Measurements from ENCODE around the gene RPS6KA5. TPM values are rescaled to one million over a fixed set of nuclear protein-coding genes. Genes with fewer than 3 reads are reported as not detected.

The RPS6KA5 gene
- total RNA-seq, 1 experiment from 2014 or later: 8.6 TPM

DNA sequence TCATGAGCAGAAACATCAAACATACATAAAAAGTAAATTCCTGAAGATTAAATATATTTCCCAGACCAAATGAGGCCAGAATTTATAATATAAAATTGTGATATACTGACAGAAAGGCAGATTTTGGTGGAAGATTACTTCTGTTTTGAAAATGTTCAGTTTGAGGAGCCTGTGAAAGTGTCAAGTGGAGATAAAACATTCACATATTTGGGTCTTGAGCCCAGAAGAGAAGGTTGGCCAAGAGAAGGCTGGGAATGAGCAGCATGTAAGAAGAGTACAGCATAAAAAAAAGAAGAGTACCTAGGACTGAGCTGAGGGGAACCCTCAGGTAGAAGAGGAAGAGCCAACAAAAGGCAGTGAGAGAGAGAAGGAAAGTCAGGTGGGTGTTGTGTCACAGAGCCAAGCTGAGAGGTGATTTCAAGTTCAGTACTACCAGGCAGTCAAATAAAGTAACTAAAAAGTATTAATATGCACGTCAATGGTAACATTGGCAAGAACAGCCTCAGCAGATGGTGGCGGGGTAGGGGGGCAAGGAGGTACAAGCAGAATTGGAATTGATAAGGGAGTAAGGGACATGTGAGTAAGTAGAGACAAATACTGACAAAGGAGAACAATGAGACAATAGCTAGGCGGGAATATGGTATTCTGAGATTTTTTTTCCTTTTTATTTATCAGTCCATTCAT lies 123.5 kb downstream of the RPS6KA5 start:
- Histone ChIP-seq H3K27me3 (ENCODE audit: low read length) (no peaks in the 10 kb centered on the region), H3K9ac (ENCODE audit: low read length) (no peak overlapping the region), H3K4me3 (ENCODE audit: low read length) (no peak overlapping the region), H3K4me2 (ENCODE audit: low read length) (no peak overlapping the region), H3K79me2 (ENCODE audit: low read length) (no peaks in the 10 kb centered on the region), H3K36me3 (ENCODE audit: low read depth, low read length) (peaks cover 6% of the 10 kb centered on the region), H3K4me1 (ENCODE audit: insufficient read depth, low read length) (peaks cover 4% of the 10 kb centered on the region; the same call in 1 of the 2 replicates), H3F3A (ENCODE audit: low read length, unreplicated experiment) (no peaks in the 10 kb centered on the region), H3K9me2 (replicated peaks; ENCODE audit: low read length) (no peaks in the 10 kb centered on the region), H3K27ac (ENCODE audit: low read length) (no peak overlapping the region), H2AFZ (ENCODE audit: low read length) (no peak overlapping the region), H3K9me3 (ENCODE audit: low read length) (0 out of 2 replicates have a peak, but pooled peaks cover 12% of the 10 kb centered on the region), H4K20me1 (ENCODE audit: low read length) (no peaks in the 10 kb centered on the region)
- BruUV-seq (replicated peaks): no TSS peak
- CTCF ChIA-PET: no interaction called here
- ATAC-seq: no peak
- POLR2A ChIA-PET (ENCODE audit: unreplicated experiment): no interaction called here
- intact Hi-C loops (cut with micrococcal nuclease): no loop called here
- TF ChIP-seq EZH2phosphoT487 (IDR thresholded peaks at IDR 0.05; ENCODE audit: borderline replicate concordance, low read length) (no peak), EZH2 (IDR thresholded peaks at IDR 0.05; ENCODE audit: low read length, unreplicated experiment) (no peak)
- TF ChIP-seq, protein P1, sequence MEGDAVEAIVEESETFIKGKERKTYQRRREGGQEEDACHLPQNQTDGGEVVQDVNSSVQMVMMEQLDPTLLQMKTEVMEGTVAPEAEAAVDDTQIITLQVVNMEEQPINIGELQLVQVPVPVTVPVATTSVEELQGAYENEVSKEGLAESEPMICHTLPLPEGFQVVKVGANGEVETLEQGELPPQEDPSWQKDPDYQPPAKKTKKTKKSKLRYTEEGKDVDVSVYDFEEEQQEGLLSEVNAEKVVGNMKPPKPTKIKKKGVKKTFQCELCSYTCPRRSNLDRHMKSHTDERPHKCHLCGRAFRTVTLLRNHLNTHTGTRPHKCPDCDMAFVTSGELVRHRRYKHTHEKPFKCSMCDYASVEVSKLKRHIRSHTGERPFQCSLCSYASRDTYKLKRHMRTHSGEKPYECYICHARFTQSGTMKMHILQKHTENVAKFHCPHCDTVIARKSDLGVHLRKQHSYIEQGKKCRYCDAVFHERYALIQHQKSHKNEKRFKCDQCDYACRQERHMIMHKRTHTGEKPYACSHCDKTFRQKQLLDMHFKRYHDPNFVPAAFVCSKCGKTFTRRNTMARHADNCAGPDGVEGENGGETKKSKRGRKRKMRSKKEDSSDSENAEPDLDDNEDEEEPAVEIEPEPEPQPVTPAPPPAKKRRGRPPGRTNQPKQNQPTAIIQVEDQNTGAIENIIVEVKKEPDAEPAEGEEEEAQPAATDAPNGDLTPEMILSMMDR (conservative IDR thresholded peaks at IDR 0.05; ENCODE audit: low read depth, low read length): no peak
- DNase-seq: no peak

DNA sequence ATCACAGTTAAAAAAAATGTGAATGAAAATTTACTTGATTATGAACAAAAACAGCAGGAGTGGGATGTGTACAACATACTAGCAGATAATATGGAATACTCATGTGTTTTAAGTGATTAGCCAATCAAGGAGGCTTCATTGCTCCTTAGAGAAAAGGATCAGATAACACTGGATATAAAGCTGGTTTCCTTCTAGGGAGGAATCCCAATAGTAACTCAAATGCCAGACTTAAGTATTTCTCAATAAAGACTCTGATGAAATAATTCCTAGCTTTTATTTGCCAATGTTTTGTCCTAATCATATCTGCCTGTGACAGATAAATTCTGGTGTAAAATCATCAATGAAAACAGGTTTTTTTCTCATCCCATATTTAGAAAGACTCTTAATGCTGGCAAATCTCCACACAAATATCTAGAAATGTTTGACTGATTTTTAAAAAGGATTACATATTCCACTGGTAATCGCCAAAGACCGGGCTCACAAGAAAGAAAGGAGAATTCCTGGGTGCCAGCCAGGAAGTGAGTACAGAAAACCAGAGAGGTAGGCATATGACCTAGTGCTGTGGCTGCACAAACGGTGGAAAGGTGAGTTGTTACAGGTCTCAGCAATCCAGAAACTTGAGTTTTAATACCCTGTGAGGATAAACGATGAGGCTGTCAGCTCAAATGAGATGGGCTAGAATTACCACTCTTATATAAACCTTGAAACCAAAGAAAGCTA lies 135.7 kb downstream of the RPS6KA5 start:
- no peaks in the 10 kb centered on the region for H3K9me2 ChIP-seq (replicated peaks; ENCODE audit: low read length)
- no peaks in the 10 kb centered on the region for H3K36me3 ChIP-seq (ENCODE audit: low read depth, low read length)
- H3K4me1 ChIP-seq (ENCODE audit: insufficient read depth, low read length): peaks cover 6% of the 10 kb centered on the region
- H3K27me3 ChIP-seq (ENCODE audit: low read length): no peaks in the 10 kb centered on the region
- DNase-seq: no peak
- no peak overlapping the region for H3K4me3 ChIP-seq (ENCODE audit: low read length)
- BruUV-seq (replicated peaks): no TSS peak
- H3K4me2 ChIP-seq (ENCODE audit: low read length): no peak overlapping the region
- H3K9ac ChIP-seq (ENCODE audit: low read length): no peak overlapping the region
- TF ChIP-seq, protein P1 (conservative IDR thresholded peaks at IDR 0.05; ENCODE audit: low read depth, low read length): no peak
- H3K79me2 ChIP-seq (ENCODE audit: low read length): no peaks in the 10 kb centered on the region
- no peak for ATAC-seq
- no peak overlapping the region for H3K27ac ChIP-seq (ENCODE audit: low read length)
- H4K20me1 ChIP-seq (ENCODE audit: low read length): no peaks in the 10 kb centered on the region
- intact Hi-C loops (cut with micrococcal nuclease): no loop called here
- POLR2A ChIA-PET (ENCODE audit: unreplicated experiment): no interaction called here
- CTCF ChIA-PET: no interaction called here
- no peaks in the 10 kb centered on the region for H3F3A ChIP-seq (ENCODE audit: low read length, unreplicated experiment)
- no peaks in the 10 kb centered on the region for H3K9me3 ChIP-seq (ENCODE audit: low read length)
- no peak overlapping the region for H2AFZ ChIP-seq (ENCODE audit: low read length)

DNA sequence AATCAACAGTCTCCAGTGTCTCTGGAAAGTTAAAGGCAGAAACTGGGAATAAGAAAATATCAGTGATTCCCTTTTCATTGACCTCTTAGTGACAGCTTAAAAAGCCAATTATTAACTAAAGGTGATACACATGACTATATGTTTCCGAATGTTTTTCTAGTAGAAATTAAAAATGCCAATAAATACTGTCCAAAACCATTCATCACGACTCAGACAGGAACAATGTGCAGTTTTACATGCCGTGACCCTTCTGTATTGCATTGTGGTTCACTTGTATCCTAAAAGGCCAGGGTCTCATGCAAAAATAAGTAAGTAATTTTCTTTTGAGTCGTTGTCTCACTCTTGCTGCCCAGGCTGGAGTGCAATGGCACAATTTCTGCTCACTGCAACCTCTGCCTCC lies 138.3 kb downstream of the RPS6KA5 start:
- Histone ChIP-seq H3K4me1 (ENCODE audit: insufficient read depth, low read length) (peaks cover 6% of the 10 kb centered on the region), H2AFZ (ENCODE audit: low read length) (no peak overlapping the region), H3F3A (ENCODE audit: low read length, unreplicated experiment) (no peaks in the 10 kb centered on the region), H3K9me3 (ENCODE audit: low read length) (no peaks in the 10 kb centered on the region), H3K79me2 (ENCODE audit: low read length) (no peaks in the 10 kb centered on the region), H3K27me3 (ENCODE audit: low read length) (no peaks in the 10 kb centered on the region), H3K9me2 (replicated peaks; ENCODE audit: low read length) (no peaks in the 10 kb centered on the region), H3K36me3 (ENCODE audit: low read depth, low read length) (no peaks in the 10 kb centered on the region), H3K4me2 (ENCODE audit: low read length) (no peak overlapping the region), H3K4me3 (ENCODE audit: low read length) (no peak overlapping the region), H3K27ac (ENCODE audit: low read length) (no peak overlapping the region), H4K20me1 (ENCODE audit: low read length) (no peaks in the 10 kb centered on the region), H3K9ac (ENCODE audit: low read length) (no peak overlapping the region)
- intact Hi-C loops (cut with micrococcal nuclease): no loop called here
- POLR2A ChIA-PET (ENCODE audit: unreplicated experiment): interaction anchor here (0.5 to 0.6 kb wide), 2 partner anchors 137 to 216 kb away, joined by 4 to 10 read pairs; no protein-coding TSS in a partner anchor
- DNase-seq: peak; percentile 50
- TF ChIP-seq EZH2phosphoT487 (IDR thresholded peaks at IDR 0.05; ENCODE audit: borderline replicate concordance, low read length): no peak
- CTCF ChIA-PET: no interaction called here
- peak; percentile 62 for ATAC-seq
- BruUV-seq (replicated peaks): no TSS peak

Data from PC-3 (cell line).